Measurements from ENCODE around the gene RASGRP3. TPM values are rescaled to one million over a fixed set of nuclear protein-coding genes. Genes with fewer than 3 reads are reported as not detected.
A peak's percentile ranks its signal among the peaks of the same experiment; 100 is the strongest.
"Not testable (repeated sequence)": the region's sequence is repeated elsewhere in the genome, so short reads cannot be mapped to it uniquely, and the experiment has no call there.

Gene RASGRP3, protein sequence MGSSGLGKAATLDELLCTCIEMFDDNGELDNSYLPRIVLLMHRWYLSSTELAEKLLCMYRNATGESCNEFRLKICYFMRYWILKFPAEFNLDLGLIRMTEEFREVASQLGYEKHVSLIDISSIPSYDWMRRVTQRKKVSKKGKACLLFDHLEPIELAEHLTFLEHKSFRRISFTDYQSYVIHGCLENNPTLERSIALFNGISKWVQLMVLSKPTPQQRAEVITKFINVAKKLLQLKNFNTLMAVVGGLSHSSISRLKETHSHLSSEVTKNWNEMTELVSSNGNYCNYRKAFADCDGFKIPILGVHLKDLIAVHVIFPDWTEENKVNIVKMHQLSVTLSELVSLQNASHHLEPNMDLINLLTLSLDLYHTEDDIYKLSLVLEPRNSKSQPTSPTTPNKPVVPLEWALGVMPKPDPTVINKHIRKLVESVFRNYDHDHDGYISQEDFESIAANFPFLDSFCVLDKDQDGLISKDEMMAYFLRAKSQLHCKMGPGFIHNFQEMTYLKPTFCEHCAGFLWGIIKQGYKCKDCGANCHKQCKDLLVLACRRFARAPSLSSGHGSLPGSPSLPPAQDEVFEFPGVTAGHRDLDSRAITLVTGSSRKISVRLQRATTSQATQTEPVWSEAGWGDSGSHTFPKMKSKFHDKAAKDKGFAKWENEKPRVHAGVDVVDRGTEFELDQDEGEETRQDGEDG
- total RNA-seq (28.5 TPM), polyA plus RNA-seq (2.3 TPM)

DNA sequence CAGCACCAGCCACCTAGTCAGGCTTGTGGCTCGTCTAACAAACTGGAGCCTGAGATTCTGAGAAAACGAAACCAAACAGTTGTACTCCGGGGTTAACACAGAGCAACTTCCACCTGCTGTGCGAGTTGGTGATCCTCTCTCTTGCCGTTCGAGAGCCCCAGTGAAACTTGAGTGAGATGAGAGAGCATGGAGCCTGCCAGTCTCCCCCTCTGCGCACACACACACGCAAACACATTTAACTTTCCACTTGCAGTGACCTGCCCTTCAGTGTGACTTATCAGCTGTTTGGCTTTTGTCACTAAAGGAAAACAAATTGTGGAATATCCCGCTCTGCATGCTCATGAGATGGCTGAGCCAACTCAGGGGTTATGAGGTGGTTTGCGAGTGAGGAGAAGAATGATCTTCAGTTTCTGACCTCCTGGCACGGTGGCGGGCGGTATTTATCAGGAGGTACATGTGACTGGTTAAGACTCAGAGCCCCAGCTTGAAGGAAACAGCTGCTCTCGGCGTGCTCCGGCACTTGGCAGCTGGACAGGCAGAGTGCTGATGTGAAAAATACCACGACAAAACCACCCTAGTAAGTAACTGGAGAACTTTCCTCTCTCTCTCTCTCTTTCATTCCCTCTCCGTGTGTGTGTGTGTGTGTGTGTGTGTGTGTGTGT is at the start of gene RASGRP3:
TSS of gene RASGRP3 (plus strand) at position 519 of the 662 bp plus-strand sequence. CDS start 38,488 bp downstream, outside the sequence.
- Histone ChIP-seq H3K27ac (ENCODE audit: low read depth) (peak within 1 kb of the TSS; percentile 78), H3K4me1 (ENCODE audit: insufficient read depth) (no peaks in the 10 kb centered on the region), H3K4me3 (ENCODE audit: low read depth, low read length) (peak within 1 kb of the TSS; percentile 44), H3K36me3 (ENCODE audit: insufficient read depth) (no peaks in the 10 kb centered on the region)
- peak; percentile 77 for DNase-seq (ENCODE audit: extremely low spot score)
- WGBS, result under 1% methylated on average over 18 of the region's 18 CpGs

DNA sequence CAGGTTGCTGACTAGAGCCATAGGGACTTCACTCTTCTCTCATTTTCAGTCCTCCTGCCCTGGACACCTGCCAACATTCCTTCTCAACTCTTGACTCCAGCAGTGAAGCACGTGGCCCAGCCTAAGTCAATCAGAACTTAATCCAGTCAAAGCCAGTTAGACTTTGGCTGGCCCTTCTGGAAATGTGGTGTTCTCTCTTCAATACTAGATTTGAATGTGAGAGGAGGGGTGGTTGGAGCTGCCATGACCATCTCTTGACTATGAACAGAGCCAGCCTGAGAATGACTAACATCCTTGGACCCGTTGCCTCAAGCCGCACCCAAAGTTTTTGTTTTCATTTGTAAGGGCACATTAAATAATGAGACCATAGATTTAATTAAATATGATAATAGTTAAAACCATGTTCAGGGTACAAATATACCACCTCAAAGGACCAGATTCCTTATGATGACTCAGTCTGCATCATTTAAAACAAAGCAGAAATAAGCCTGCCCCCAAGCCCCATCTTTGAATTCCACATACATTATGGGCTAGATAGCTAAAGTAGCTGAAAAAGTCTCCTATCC is 49.7 kb upstream of the RASGRP3 start:
- H3K27ac ChIP-seq (ENCODE audit: low read depth), result no peak overlapping the region
- no peak overlapping the region for H3K4me3 ChIP-seq (ENCODE audit: low read depth, low read length)
- no peaks in the 10 kb centered on the region for H3K4me1 ChIP-seq (ENCODE audit: insufficient read depth)
- no peak for DNase-seq (ENCODE audit: extremely low spot score)
- 69% methylated on average over 3 of the region's 3 CpGs for WGBS
- no peaks in the 10 kb centered on the region for H3K36me3 ChIP-seq (ENCODE audit: insufficient read depth)

DNA sequence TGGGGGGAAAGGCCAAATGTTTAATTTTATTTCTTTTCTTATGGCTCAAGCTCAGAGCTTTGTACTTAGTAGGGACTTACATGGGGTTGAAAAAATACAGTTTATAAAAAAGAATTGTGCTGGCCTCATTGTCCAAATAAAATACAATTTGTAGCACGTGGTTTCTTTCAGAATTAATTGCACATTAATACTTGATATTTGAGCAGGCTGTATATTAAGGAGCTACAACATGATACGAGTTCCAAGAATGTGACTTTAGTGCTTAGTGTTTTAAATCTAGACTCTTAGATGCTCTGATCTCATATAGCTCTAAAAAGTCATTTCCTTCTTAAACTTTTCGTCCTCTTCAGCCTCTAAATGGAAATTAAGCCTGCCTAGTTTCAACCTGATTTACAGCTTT is 46.4 kb upstream of the RASGRP3 start:
- H3K27ac ChIP-seq (ENCODE audit: low read depth), result no peak overlapping the region
- DNase-seq (ENCODE audit: extremely low spot score), result no peak
- no peak overlapping the region for H3K4me3 ChIP-seq (ENCODE audit: low read depth, low read length)
- H3K4me1 ChIP-seq (ENCODE audit: insufficient read depth), result no peaks in the 10 kb centered on the region
- H3K36me3 ChIP-seq (ENCODE audit: insufficient read depth), result no peaks in the 10 kb centered on the region
- WGBS, result 47% methylated on average over 3 of the region's 3 CpGs

DNA sequence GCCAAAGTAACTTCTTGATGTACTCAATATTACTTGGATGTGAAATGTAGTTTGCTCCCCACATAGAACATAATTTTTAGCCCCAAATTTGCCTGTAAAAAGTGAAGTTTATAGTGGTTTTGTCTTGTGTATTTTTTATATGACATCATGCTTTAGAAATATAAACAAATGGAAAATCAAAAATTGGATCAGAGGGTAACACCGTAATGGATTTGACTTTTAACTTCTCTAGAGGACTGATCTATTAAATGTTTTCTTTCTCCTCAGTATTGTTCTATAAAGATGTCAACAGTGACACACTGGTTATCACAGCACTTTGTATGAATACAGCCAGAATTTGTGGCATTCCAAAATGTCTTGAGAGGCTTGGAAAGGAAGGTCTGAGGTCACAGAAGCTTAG is 45.6 kb upstream of the RASGRP3 start:
- Histone ChIP-seq H3K4me3 (ENCODE audit: low read depth, low read length) (no peak overlapping the region), H3K4me1 (ENCODE audit: insufficient read depth) (no peaks in the 10 kb centered on the region), H3K27ac (ENCODE audit: low read depth) (no peak overlapping the region), H3K36me3 (ENCODE audit: insufficient read depth) (no peaks in the 10 kb centered on the region)
- 49% methylated on average over 1 of the region's 1 CpG for WGBS
- DNase-seq (ENCODE audit: extremely low spot score), result no peak

DNA sequence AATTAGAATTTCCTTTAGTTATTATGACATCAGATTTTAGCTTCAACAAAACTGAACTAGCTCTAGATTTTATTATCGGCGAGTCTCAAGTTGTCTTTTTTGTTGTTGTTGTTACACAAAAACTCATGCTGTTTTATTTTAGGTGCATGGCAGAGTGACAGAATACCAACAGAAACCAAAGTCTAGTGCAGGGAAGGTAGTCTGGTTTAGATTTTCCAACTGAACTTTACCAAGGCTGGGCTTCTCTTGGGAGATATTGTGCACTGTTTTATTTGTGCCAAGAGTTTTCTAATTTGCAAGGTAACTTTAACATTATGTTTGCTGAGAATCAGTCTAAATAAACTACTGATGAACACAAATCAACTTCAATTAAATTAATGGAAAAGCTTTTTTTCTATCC is 43.6 kb upstream of the RASGRP3 start:
- 89% methylated on average over 2 of the region's 2 CpGs for WGBS
- Histone ChIP-seq H3K4me3 (ENCODE audit: low read depth, low read length) (no peak overlapping the region), H3K36me3 (ENCODE audit: insufficient read depth) (no peaks in the 10 kb centered on the region), H3K27ac (ENCODE audit: low read depth) (no peak overlapping the region), H3K4me1 (ENCODE audit: insufficient read depth) (peaks cover 2% of the 10 kb centered on the region)
- no peak for DNase-seq (ENCODE audit: extremely low spot score)

DNA sequence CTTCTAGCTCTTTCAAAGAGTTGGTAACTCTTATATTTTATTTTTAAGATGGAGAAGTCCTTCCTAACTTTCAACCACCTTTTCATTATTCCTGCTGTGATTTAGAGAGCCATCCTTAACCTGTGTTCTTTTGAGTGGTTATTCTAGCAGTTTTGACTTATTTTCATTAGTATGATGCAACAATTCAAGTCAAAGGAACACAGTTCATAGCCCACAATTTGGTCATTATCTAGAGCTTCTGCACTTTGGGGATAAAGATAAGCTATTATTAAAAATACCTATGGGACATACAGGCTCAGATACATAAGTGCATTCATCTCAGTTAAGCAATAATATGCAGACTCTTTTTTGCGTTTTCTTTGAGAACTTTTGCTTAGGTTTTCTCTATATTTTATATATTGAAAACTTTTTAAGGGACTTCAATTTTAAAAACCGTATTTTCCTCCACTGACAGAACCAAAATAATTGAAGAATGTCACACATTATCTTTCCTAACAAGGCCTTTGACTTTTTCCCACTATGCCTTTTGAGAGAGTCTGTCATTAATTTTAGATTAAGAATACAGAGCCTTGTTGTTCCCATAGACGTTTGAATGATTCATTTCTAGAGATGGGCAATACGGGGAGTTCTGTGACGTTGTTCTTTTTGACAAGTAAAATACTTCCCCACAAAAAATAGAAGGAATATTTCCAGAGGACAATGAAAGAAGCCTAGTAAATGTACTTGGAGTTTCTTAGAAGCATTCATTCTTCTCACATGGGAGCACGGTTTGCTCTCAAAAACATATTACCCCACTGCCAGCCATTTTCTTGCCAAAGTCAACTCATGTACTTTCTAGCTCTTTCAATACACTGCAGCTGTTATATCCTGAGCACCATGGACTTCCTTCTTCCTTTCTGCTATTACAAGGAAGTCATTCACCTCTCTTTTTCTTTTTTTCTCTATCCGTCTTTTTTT is 42.9 kb upstream of the RASGRP3 start:
- Histone ChIP-seq H3K4me3 (ENCODE audit: low read depth, low read length) (no peak overlapping the region), H3K27ac (ENCODE audit: low read depth) (no peak overlapping the region), H3K36me3 (ENCODE audit: insufficient read depth) (no peaks in the 10 kb centered on the region), H3K4me1 (ENCODE audit: insufficient read depth) (peaks cover 2% of the 10 kb centered on the region)
- DNase-seq (ENCODE audit: extremely low spot score), result no peak
- WGBS, result 82% methylated on average over 7 of the region's 7 CpGs

DNA sequence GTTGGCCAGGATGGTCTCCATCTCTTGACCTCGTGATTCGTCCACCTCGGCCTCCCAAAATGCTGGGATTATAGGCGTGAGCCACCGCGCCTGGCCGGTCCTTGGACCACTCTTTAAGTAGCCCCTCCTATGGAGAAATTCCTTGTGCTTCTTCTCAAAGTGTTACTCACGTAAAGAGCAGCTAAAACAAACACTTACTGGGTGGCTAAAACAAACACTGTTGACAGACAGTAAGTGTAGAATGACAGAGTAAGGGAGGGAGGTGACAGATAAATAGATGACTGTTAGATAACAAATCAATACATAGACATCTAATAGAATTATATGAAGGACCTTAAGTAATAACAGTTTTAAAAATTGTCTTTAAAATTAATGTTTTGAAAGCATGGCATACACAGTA is 40.9 kb upstream of the RASGRP3 start:
- Histone ChIP-seq H3K4me1 (ENCODE audit: insufficient read depth) (peaks cover 2% of the 10 kb centered on the region), H3K27ac (ENCODE audit: low read depth) (no peak overlapping the region), H3K36me3 (ENCODE audit: insufficient read depth) (no peaks in the 10 kb centered on the region), H3K4me3 (ENCODE audit: low read depth, low read length) (no peak overlapping the region)
- DNase-seq (ENCODE audit: extremely low spot score), result no peak
- 83% methylated on average over 8 of the region's 8 CpGs for WGBS

DNA sequence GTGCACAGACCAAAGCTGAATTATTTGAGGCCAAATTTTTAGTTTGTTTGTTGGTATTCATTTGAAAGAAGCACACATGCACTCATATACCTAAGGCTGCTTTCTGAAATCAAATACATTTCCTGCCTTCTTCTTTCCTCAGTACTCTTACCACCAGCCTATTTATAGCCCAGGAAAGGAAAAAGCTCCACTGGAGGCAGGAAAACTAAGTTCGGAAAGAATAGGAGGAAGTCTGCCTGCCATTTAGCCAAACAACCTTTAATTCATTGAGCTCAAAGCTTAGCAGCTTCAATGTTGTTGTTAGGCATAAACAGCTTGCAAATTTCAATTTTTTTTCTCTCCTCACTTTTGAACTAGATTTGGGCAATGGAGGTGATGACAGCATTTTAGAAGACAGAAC is 40.4 kb upstream of the RASGRP3 start:
- 42% methylated on average over 1 of the region's 1 CpG for WGBS
- Histone ChIP-seq H3K4me1 (ENCODE audit: insufficient read depth) (peaks cover 2% of the 10 kb centered on the region), H3K4me3 (ENCODE audit: low read depth, low read length) (no peak overlapping the region), H3K36me3 (ENCODE audit: insufficient read depth) (no peaks in the 10 kb centered on the region), H3K27ac (ENCODE audit: low read depth) (no peak overlapping the region)
- no peak for DNase-seq (ENCODE audit: extremely low spot score)

DNA sequence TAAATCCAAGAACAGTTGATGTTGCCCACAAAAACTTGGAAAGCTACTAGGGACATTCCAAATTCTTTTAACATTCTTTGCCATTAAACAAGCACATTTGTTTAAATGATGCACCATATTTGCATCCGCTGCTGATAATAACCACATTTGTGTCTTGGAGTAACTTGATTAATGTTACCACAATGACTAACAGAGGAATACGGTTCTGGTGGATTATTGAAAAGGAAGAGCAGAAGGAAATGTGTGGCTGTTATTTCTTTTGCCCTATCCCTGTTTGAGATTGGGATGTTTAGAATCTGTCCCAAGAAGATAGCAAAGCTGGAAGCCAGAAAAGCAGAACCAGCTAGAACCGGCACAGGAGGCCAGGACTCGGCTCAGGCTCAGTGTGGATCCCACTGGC is 39.2 kb upstream of the RASGRP3 start:
- 34% methylated on average over 4 of the region's 4 CpGs for WGBS
- Histone ChIP-seq H3K27ac (ENCODE audit: low read depth) (no peak overlapping the region), H3K4me1 (ENCODE audit: insufficient read depth) (peaks cover 2% of the 10 kb centered on the region), H3K36me3 (ENCODE audit: insufficient read depth) (no peaks in the 10 kb centered on the region), H3K4me3 (ENCODE audit: low read depth, low read length) (no peak overlapping the region)
- DNase-seq (ENCODE audit: extremely low spot score), result no peak

DNA sequence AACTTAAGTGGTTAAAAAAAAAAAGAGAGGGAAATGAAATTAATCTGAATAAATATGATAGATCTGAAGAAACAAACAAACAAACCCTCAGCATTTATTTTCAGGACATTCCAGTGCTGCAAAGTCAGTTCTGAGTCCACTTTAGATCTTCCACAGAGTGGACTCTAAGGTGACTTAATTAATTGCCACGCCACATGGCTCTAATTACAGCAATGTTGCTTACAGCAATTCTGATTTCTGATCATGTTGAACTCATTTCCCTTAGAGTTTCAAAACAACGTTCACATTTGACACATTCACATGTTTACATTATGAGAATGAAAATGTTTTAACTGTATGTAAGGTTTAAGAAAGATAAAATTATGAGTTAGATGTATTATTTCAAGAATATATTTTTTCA is 38.6 kb upstream of the RASGRP3 start:
- 53% methylated on average over 2 of the region's 2 CpGs for WGBS
- Histone ChIP-seq H3K36me3 (ENCODE audit: insufficient read depth) (no peaks in the 10 kb centered on the region), H3K4me1 (ENCODE audit: insufficient read depth) (peaks cover 2% of the 10 kb centered on the region), H3K27ac (ENCODE audit: low read depth) (no peak overlapping the region), H3K4me3 (ENCODE audit: low read depth, low read length) (no peak overlapping the region)
- no peak for DNase-seq (ENCODE audit: extremely low spot score)

DNA sequence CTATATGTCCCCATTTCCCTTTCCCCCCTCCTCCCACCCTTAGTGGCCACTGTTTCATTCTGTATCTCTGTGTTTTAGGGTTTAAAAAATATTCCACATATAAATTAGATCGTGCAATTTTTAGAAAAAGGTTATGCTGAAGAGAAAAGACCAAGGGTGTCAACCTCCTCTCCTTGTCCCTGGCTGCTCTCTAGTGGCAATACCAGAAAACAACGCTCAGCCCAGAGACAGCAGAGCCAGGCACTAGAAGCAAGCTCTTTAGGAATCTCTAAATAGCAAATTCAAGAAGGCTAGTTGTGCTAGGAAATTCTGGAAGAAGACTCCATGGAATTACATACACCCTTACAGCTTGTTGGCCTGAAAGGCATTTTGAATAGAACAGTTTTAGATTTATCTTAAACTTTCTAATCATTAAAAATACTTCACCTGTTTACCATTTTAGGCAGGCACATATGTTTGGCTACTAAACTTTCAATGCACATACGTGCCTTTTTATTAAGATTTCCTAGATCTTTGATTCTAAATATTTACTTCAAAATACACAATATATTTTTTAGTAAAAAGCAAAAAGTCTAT is 35.1 kb upstream of the RASGRP3 start:
- DNase-seq (ENCODE audit: extremely low spot score), result no peak
- Histone ChIP-seq H3K27ac (ENCODE audit: low read depth) (no peak overlapping the region), H3K36me3 (ENCODE audit: insufficient read depth) (no peaks in the 10 kb centered on the region), H3K4me3 (ENCODE audit: low read depth, low read length) (no peak overlapping the region), H3K4me1 (ENCODE audit: insufficient read depth) (peaks cover 2% of the 10 kb centered on the region)
- 40% methylated on average over 3 of the region's 3 CpGs for WGBS

DNA sequence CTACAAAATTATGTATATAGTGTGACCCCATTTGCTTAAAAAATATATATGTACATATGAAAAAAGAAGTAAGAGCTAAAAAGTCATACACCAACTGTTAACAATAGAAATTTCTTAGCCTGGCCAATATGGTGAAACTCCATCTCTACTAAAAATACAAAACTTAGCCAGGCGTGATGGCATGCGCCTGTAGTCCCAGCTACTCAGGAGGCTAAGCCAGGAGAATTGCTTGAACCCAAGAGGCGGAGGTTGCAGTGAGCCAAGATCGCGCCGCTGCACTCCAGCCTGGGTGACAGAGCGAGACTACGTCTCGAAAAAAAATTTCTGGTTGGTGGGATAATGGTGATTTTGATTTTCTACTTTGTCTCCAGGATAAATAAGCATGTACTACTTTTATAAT is 34.4 kb upstream of the RASGRP3 start:
- not testable (repeated sequence) for DNase-seq (ENCODE audit: extremely low spot score); H3K4me1 ChIP-seq (ENCODE audit: insufficient read depth); H3K27ac ChIP-seq (ENCODE audit: low read depth); H3K4me3 ChIP-seq (ENCODE audit: low read depth, low read length); H3K36me3 ChIP-seq (ENCODE audit: insufficient read depth)
- 96% methylated on average over 9 of the region's 9 CpGs for WGBS
